ENCODE results near the gene PTPN11. TPM values are rescaled to one million over a fixed set of nuclear protein-coding genes. Genes with fewer than 3 reads are reported as not detected.

The PTPN11 gene
- total RNA-seq (2021; fragmentation: NEBNext Ultra II Directional; extraction: Animal tissue kit (Norgen Biotek cat#: 25700)) (130 and 133 TPM in 2 replicates), polyA plus RNA-seq (2011; rRNA removed) (28.3 and 32.8 TPM in 2 replicates), polyA minus RNA-seq (2011; rRNA and poly(A)+ RNA removed) (61.5 and 63.9 TPM in 2 replicates)
- 41.0 TPM for polyA plus RNA-seq (2011; cell fraction: cytosol; rRNA removed)
- 28.8 TPM for polyA plus RNA-seq (2011; cell fraction: nucleus; rRNA removed)
- 34.2 to 70.5 TPM (median 47.4 TPM) in 4 replicates for polyA plus RNA-seq (2012, experiment 1 of 2)
- 3.0 TPM for polyA plus RNA-seq (2012, experiment 2 of 2)
- 51.1 TPM for polyA plus RNA-seq (2013, experiment 1 of 2)
- polyA plus RNA-seq (2013, experiment 2 of 2) = 54.5 TPM
- polyA minus RNA-seq (2011; cell fraction: cytosol; rRNA and poly(A)+ RNA removed) = 39.6 TPM
- polyA minus RNA-seq (2011; cell fraction: nucleus; rRNA and poly(A)+ RNA removed) = 39.2 TPM
- long read RNA-seq, experiment 1, full-length matches to known transcripts = 1 of 65 reads
- long read RNA-seq, experiment 1, partial matches to known transcripts = 12 of 65 reads
- long read RNA-seq, experiment 1, other reads (novel, unspliced or antisense) = 52 of 65 reads
- long read RNA-seq, experiment 2, partial matches to known transcripts = 2 of 7 reads
- long read RNA-seq, experiment 2, other reads (novel, unspliced or antisense) = 5 of 7 reads

DNA sequence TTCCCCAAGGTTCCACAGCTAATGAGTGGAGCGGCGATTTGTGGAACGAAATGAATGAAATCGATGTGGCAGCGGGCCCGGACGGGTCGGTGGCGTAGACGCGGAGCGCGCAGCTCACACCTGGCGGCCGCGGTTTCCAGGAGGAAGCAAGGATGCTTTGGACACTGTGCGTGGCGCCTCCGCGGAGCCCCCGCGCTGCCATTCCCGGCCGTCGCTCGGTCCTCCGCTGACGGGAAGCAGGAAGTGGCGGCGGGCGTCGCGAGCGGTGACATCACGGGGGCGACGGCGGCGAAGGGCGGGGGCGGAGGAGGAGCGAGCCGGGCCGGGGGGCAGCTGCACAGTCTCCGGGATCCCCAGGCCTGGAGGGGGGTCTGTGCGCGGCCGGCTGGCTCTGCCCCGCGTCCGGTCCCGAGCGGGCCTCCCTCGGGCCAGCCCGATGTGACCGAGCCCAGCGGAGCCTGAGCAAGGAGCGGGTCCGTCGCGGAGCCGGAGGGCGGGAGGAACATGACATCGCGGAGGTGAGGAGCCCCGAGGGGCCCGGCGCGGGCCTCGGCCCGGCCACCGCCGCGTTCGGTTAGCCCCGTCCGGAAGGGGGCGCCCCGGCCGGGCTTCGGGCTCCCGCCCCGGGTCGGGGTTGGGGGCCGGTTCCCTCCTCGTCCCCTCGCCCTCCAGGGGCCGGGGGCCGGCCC, at the start of gene PTPN11:
PTPN11 (plus strand) TSS at position 340 of the 689 bp plus-strand sequence; CDS start at position 505, 165 bp downstream.
- 0% methylated on average over 56 of the region's 89 CpGs; no CpG with 5 or more reads in 1 of the 2 experiments for WGBS, 2 experiments (ENCODE audit: extremely low coverage in 1 of 2, insufficient coverage in 1 of 2, insufficient read length in 1 of 2, insufficient replicate concordance in 2 of 2, low coverage in 1 of 2, low lambda C conversion rate in 2 of 2, missing lambda C conversion rate in 1 of 2)
- CTCF ChIA-PET (ENCODE audit: partially characterized antibody) = interaction anchor here (0.6 kb wide), 1 partner anchor 34 kb away, joined by 3 read pairs; no protein-coding TSS in a partner anchor
- TF ChIP-seq SP1 (IDR thresholded peaks at IDR 0.05; ENCODE audit: low read depth, low read length) (no peak), KDM1A (IDR thresholded peaks at IDR 0.05; ENCODE audit: borderline replicate concordance, low read length) (peak; percentile 70; the same call in 1 of the 2 replicates), CREB1 (IDR thresholded peaks at IDR 0.05) (peak; percentile 99), NANOG (IDR thresholded peaks at IDR 0.05; ENCODE audit: insufficient read depth, low read depth, low read length, poor library complexity, severe bottlenecking) (no peak), ASH2L (IDR thresholded peaks at IDR 0.05; ENCODE audit: low read length) (peak; percentile 99)
- TF ChIP-seq, protein P1, sequence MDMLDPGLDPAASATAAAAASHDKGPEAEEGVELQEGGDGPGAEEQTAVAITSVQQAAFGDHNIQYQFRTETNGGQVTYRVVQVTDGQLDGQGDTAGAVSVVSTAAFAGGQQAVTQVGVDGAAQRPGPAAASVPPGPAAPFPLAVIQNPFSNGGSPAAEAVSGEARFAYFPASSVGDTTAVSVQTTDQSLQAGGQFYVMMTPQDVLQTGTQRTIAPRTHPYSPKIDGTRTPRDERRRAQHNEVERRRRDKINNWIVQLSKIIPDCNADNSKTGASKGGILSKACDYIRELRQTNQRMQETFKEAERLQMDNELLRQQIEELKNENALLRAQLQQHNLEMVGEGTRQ (IDR thresholded peaks at IDR 0.05; ENCODE audit: low read length) = no peak
- TF ChIP-seq, protein P2, sequence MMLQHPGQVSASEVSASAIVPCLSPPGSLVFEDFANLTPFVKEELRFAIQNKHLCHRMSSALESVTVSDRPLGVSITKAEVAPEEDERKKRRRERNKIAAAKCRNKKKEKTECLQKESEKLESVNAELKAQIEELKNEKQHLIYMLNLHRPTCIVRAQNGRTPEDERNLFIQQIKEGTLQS (IDR thresholded peaks at IDR 0.05; ENCODE audit: insufficient read depth, low read depth, low read length) = peak; percentile 95

More for the DNA sequence above, at the start of gene PTPN11:
- H3K4me1 ChIP-seq (replicated peaks in 1 of 4; ENCODE audit: control insufficient read depth in 3 of 4, insufficient read depth in 4 of 4, low read length in 3 of 4) = no peaks in the 10 kb centered on the region
- peak within 1 kb of the TSS; percentile 71 to 77 for H3K4me2 ChIP-seq (ENCODE audit: insufficient read depth in 1 of 2, low read depth in 2 of 2, low read length in 2 of 2)
- no peak within 1 kb of the TSS for H3K14ac ChIP-seq (ENCODE audit: insufficient read length)
- peak within 1 kb of the TSS; percentile 82; the same call in 1 of the 2 replicates for H2AK5ac ChIP-seq (ENCODE audit: low read depth, low read length)
- FAIRE-seq (no peak), DNase-seq (ENCODE audit: low read depth in 1 of 2, low spot score in 2 of 2) (peak in 1 of 2 experiments; percentile 99)
- H3K9ac ChIP-seq (replicated peaks in 1 of 4; ENCODE audit: extremely low read depth in 1 of 4, low read depth in 3 of 4, low read length in 3 of 4) = peak within 1 kb of the TSS; percentile 90 to 95 (median 92)
- no peaks in the 10 kb centered on the region for H3K9me3 ChIP-seq (ENCODE audit: insufficient read depth in 2 of 2, low read depth in 1 of 2, low read length in 1 of 2)
- H3K23ac ChIP-seq (ENCODE audit: insufficient read length) = no peak within 1 kb of the TSS
- peaks cover 13 to 45% of the 10 kb centered on the region in 2 experiments for H3K79me2 ChIP-seq (ENCODE audit: control insufficient read depth in 1 of 2, insufficient read depth in 2 of 2, low read length in 2 of 2)
- no peaks in the 10 kb centered on the region for H3K27me3 ChIP-seq (replicated peaks in 1 of 4; ENCODE audit: control insufficient read depth in 3 of 4, extremely low read depth in 1 of 4, insufficient read depth in 3 of 4, low read length in 3 of 4)
- POLR2A ChIA-PET (ENCODE audit: partially characterized antibody) = interaction anchor here (1.0 to 1.4 kb wide), 4 partner anchors 8 to 406 kb away, joined by 3 to 5 read pairs (median 4); partner anchors contain the start of gene TMEM116
- H3K18ac ChIP-seq (ENCODE audit: extremely low read depth, low read length) = peak within 1 kb of the TSS; percentile 51; the same call in 1 of the 2 replicates
- peak within 1 kb of the TSS; percentile 87 for H3K56ac ChIP-seq (replicated peaks; ENCODE audit: insufficient read length, low read depth, low read length)
- H3K4me3 ChIP-seq (ENCODE audit: extremely low read depth in 1 of 4, insufficient read depth in 2 of 4, low read depth in 3 of 4, low read length in 4 of 4) = peak within 1 kb of the TSS; percentile 75 to 96 (median 91)
- peak within 1 kb of the TSS; percentile 72 for H4K91ac ChIP-seq (replicated peaks; ENCODE audit: insufficient read length, low read length)
- H3K23me2 ChIP-seq (ENCODE audit: low read depth, low read length) = 0 out of 2 replicates have a peak, but pooled peaks cover 2% of the 10 kb centered on the region
- peak within 1 kb of the TSS; percentile 98 for H4K5ac ChIP-seq (ENCODE audit: insufficient read length, low read depth, low read length)
- no peak within 1 kb of the TSS for H2BK15ac ChIP-seq (ENCODE audit: low read length)
- H2BK12ac ChIP-seq (ENCODE audit: low read depth, low read length) = peak within 1 kb of the TSS; percentile 39; the same call in 1 of the 2 replicates
- H2BK5ac ChIP-seq (ENCODE audit: low read depth, low read length) = peak within 1 kb of the TSS; percentile 84
- no peaks in the 10 kb centered on the region for H3K36me3 ChIP-seq (ENCODE audit: control insufficient read depth in 2 of 4, insufficient read depth in 4 of 4, low read length in 3 of 4)
- H4K8ac ChIP-seq (ENCODE audit: extremely low read depth, insufficient read depth, low read length) = peak within 1 kb of the TSS; percentile 96
- no peak within 1 kb of the TSS for H3K4ac ChIP-seq (replicated peaks; ENCODE audit: insufficient read length, low read depth, low read length)
- H2BK20ac ChIP-seq (ENCODE audit: low read length) = no peak within 1 kb of the TSS
- no peak within 1 kb of the TSS for H2BK120ac ChIP-seq (replicated peaks; ENCODE audit: low read depth, low read length)
- H3K27ac ChIP-seq (ENCODE audit: low read depth, low read length) = peak within 1 kb of the TSS; percentile 91
- peaks cover 0 to 3% of the 10 kb centered on the region in 2 experiments for H4K20me1 ChIP-seq (replicated peaks in 1 of 2; ENCODE audit: control insufficient read depth in 1 of 2, insufficient read depth in 2 of 2, low read length in 2 of 2)
- H3K79me1 ChIP-seq (ENCODE audit: low read depth, low read length) = peaks cover 3% of the 10 kb centered on the region; the same call in 1 of the 2 replicates
- peak within 1 kb of the TSS; percentile 48; the same call in 1 of the 2 replicates for H2AFZ ChIP-seq (ENCODE audit: low read length)
